ENCODE results near the gene CLDN6. TPM values are rescaled to one million over a fixed set of nuclear protein-coding genes. Genes with fewer than 3 reads are reported as not detected.

Gene CLDN6
- total and polyA plus RNA-seq, 2 of the 13 experiments (the other 11 are each of a cell fraction or from before 2014, with no cell fraction given): 5.9 to 7.6 TPM

DNA sequence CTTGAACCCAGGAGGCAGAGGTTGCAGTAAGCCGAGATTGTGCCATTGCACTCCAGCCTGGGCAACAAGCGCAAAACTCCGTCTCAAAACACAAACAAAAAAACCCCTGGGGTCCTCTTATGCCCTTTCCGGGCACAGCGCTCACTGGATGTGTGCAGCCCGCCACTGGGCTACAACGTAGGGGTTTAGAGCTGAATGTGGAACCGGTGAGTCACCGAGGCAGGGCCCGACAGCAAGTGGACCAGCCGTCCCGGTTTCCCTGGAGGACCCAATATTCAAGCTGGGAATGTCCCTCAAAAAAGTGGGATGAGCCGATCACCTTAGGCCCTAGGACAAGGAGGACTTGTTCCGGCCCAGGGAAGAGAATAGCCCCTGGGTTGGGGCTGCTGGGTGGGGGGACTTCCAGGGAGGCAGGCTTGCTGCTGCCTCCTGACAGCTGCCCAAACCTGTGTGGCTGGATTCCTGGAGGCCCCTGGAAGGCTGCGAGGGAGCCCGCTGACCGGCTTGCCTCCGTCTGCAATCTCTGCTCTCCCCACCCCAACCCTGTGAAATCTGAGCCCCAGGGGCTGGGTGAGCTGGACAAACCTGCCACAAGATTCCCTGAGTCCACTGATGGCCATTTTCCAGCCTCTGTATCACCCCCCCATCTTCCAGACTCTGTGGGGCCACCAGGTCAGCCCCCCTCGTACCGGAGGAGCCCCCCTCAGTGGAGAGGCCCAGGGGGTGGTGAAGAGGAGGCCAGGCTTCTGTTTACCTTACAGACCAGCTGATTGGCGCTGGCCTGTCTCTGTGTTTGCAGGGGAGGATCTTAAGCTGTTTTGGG, 8.2 kb downstream of the CLDN6 start (continued):
- TF ChIP-seq CBX2 (IDR thresholded peaks at IDR 0.05; ENCODE audit: low read depth, low read length): no peak
- TF ChIP-seq CBX2 (CRISPR knock-in tag; IDR thresholded peaks at IDR 0.05; ENCODE audit: low read depth): no peak
- no peak for TF ChIP-seq HBP1 (CRISPR knock-in tag; IDR thresholded peaks at IDR 0.05; ENCODE audit: low read depth)
- TF ChIP-seq ZNF296 (CRISPR knock-in tag; conservative IDR thresholded peaks at IDR 0.05): 0 out of 2 replicates have a peak, but pooled peaks have one; percentile 26
- no peak for TF ChIP-seq RNF219 (CRISPR knock-in tag; IDR thresholded peaks at IDR 0.05)
- no peak for TF ChIP-seq ZMAT3 (CRISPR knock-in tag; conservative IDR thresholded peaks at IDR 0.05)
- TF ChIP-seq ZC3H13 (CRISPR knock-in tag; IDR thresholded peaks at IDR 0.05): no peak
- TF ChIP-seq, protein P1, sequence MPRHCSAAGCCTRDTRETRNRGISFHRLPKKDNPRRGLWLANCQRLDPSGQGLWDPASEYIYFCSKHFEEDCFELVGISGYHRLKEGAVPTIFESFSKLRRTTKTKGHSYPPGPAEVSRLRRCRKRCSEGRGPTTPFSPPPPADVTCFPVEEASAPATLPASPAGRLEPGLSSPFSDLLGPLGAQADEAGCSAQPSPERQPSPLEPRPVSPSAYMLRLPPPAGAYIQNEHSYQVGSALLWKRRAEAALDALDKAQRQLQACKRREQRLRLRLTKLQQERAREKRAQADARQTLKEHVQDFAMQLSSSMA (CRISPR knock-in tag; IDR thresholded peaks at IDR 0.05): no peak
- TF ChIP-seq, protein P2, sequence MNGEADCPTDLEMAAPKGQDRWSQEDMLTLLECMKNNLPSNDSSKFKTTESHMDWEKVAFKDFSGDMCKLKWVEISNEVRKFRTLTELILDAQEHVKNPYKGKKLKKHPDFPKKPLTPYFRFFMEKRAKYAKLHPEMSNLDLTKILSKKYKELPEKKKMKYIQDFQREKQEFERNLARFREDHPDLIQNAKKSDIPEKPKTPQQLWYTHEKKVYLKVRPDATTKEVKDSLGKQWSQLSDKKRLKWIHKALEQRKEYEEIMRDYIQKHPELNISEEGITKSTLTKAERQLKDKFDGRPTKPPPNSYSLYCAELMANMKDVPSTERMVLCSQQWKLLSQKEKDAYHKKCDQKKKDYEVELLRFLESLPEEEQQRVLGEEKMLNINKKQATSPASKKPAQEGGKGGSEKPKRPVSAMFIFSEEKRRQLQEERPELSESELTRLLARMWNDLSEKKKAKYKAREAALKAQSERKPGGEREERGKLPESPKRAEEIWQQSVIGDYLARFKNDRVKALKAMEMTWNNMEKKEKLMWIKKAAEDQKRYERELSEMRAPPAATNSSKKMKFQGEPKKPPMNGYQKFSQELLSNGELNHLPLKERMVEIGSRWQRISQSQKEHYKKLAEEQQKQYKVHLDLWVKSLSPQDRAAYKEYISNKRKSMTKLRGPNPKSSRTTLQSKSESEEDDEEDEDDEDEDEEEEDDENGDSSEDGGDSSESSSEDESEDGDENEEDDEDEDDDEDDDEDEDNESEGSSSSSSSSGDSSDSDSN (CRISPR knock-in tag; IDR thresholded peaks at IDR 0.05): peak; percentile 36; the same call in 1 of the 2 replicates
- TF ChIP-seq ZNF33A (CRISPR knock-in tag; IDR thresholded peaks at IDR 0.05; ENCODE audit: borderline replicate concordance): 0 out of 2 replicates have a peak, but pooled peaks have one; percentile 50
- TF ChIP-seq HNRNPLL (IDR thresholded peaks at IDR 0.05; ENCODE audit: low read depth, low read length, poor library complexity, severe bottlenecking): peak; percentile 29
- TF ChIP-seq ZKSCAN1 (IDR thresholded peaks at IDR 0.05; ENCODE audit: low read length): no peak
- TF ChIP-seq ZNF264 (CRISPR knock-in tag; IDR thresholded peaks at IDR 0.05): no peak
- TF ChIP-seq E2F1 (CRISPR knock-in tag; IDR thresholded peaks at IDR 0.05): no peak
- TF ChIP-seq ZNF431 (CRISPR knock-in tag; IDR thresholded peaks at IDR 0.05; ENCODE audit: borderline replicate concordance, low read depth): no peak
- no peak for TF ChIP-seq ZNF18 (CRISPR knock-in tag; IDR thresholded peaks at IDR 0.05; ENCODE audit: insufficient replicate concordance)
- TF ChIP-seq MLLT10 (CRISPR knock-in tag; IDR thresholded peaks at IDR 0.05): no peak
- no peak for TF ChIP-seq ZNF180 (CRISPR knock-in tag; IDR thresholded peaks at IDR 0.05; ENCODE audit: borderline replicate concordance, low read depth)
- TF ChIP-seq ZNF724P (CRISPR knock-in tag; IDR thresholded peaks at IDR 0.05; ENCODE audit: borderline replicate concordance): no peak
